Measurements from ENCODE around the gene MRPL18. TPM values are rescaled to one million over a fixed set of nuclear protein-coding genes. Genes with fewer than 3 reads are reported as not detected.

The MRPL18 gene
- total RNA-seq, 1 experiment from 2014 or later: 123 TPM

GRCh38 chr6:159758031-159759001 is 32.0 kb upstream of the MRPL18 start:
- Histone ChIP-seq H3K4me3 (ENCODE audit: low read length) (no peak overlapping the region), H3K9ac (ENCODE audit: low read length) (no peak overlapping the region), H3F3A (ENCODE audit: low read length, unreplicated experiment) (no peaks in the 10 kb centered on the region), H3K9me2 (replicated peaks; ENCODE audit: low read length) (no peaks in the 10 kb centered on the region), H3K4me1 (ENCODE audit: insufficient read depth, low read length) (peaks cover 21% of the 10 kb centered on the region), H3K36me3 (ENCODE audit: low read depth, low read length) (peaks cover 35% of the 10 kb centered on the region), H3K27ac (ENCODE audit: low read length) (no peak overlapping the region), H2AFZ (ENCODE audit: low read length) (no peak overlapping the region), H3K4me2 (ENCODE audit: low read length) (no peak overlapping the region), H3K9me3 (ENCODE audit: low read length) (no peaks in the 10 kb centered on the region), H3K27me3 (ENCODE audit: low read length) (no peaks in the 10 kb centered on the region), H3K79me2 (ENCODE audit: low read length) (no peaks in the 10 kb centered on the region), H4K20me1 (ENCODE audit: low read length) (0 out of 2 replicates have a peak, but pooled peaks cover 3% of the 10 kb centered on the region)
- intact Hi-C loops (cut with micrococcal nuclease): loop anchor here (2.0 kb wide), 1 partner anchor 32 kb away; the partner anchor contains the start of gene WTAP
- POLR2A ChIA-PET (ENCODE audit: unreplicated experiment): no interaction called here
- BruUV-seq (replicated peaks): no TSS peak
- DNase-seq (peak; percentile 54), ATAC-seq (no peak)
- TF ChIP-seq CTCF (conservative IDR thresholded peaks at IDR 0.05; ENCODE audit: low read depth, low read length): peak; percentile 27
- TF ChIP-seq EZH2phosphoT487 (IDR thresholded peaks at IDR 0.05; ENCODE audit: borderline replicate concordance, low read length): no peak
- no peak for TF ChIP-seq EZH2 (IDR thresholded peaks at IDR 0.05; ENCODE audit: low read length, unreplicated experiment)
- CTCF ChIA-PET: no interaction called here

- BruUV-seq (replicated peaks): no TSS peak
- peaks cover 23% of the 10 kb centered on the region for H3K36me3 ChIP-seq (ENCODE audit: low read depth, low read length)
- no peaks in the 10 kb centered on the region for H3F3A ChIP-seq (ENCODE audit: low read length, unreplicated experiment)
- no peak overlapping the region for H3K9ac ChIP-seq (ENCODE audit: low read length)
- ATAC-seq (no peak), DNase-seq (no peak)
- H3K4me1 ChIP-seq (ENCODE audit: insufficient read depth, low read length): peaks cover 21% of the 10 kb centered on the region
- intact Hi-C loops (cut with micrococcal nuclease): loop anchor here (2.0 kb wide), 2 partner anchors 33 to 69 kb away; partner anchors contain the start of gene WTAP
- no peaks in the 10 kb centered on the region for H3K27me3 ChIP-seq (ENCODE audit: low read length)
- no peak overlapping the region for H3K4me3 ChIP-seq (ENCODE audit: low read length)
- ChIA-PET CTCF (no interaction called here), POLR2A (ENCODE audit: unreplicated experiment) (no interaction called here)
- no peaks in the 10 kb centered on the region for H3K9me2 ChIP-seq (replicated peaks; ENCODE audit: low read length)
- H2AFZ ChIP-seq (ENCODE audit: low read length): no peak overlapping the region
- no peaks in the 10 kb centered on the region for H3K79me2 ChIP-seq (ENCODE audit: low read length)
- H4K20me1 ChIP-seq (ENCODE audit: low read length): no peaks in the 10 kb centered on the region
- H3K4me2 ChIP-seq (ENCODE audit: low read length): no peak overlapping the region
- TF ChIP-seq EZH2phosphoT487 (IDR thresholded peaks at IDR 0.05; ENCODE audit: borderline replicate concordance, low read length) (no peak), CTCF (conservative IDR thresholded peaks at IDR 0.05; ENCODE audit: low read depth, low read length) (no peak), EZH2 (IDR thresholded peaks at IDR 0.05; ENCODE audit: low read length, unreplicated experiment) (no peak)
- H3K27ac ChIP-seq (ENCODE audit: low read length): no peak overlapping the region
- no peaks in the 10 kb centered on the region for H3K9me3 ChIP-seq (ENCODE audit: low read length)
These were observed 30.6 kb upstream of the MRPL18 start for GRCh38 chr6:159759645-159760044.

Data from PC-3 (cell line).